HG02884 (cell line): Measurements from ENCODE around the gene SLC12A9.
A peak's percentile ranks its signal among the peaks of the same experiment; 100 is the strongest.
"Not testable (repeated sequence)": the region's sequence is repeated elsewhere in the genome, so short reads cannot be mapped to it uniquely, and the experiment has no call there.

Experiments
- ATAC-seq: cut with Tn5 transposase; IDR thresholded peaks from one replicate; pipeline ENCODE4 v1.9.1; 2021; ENCODE audit warnings: mild to moderate bottlenecking, moderate library complexity; ENCODE audit not compliant: unreplicated experiment

SLC12A9 gene

GRCh38 chr7:100852048-100852872 is at the start of gene SLC12A9:
SLC12A9 (plus strand) TSS chr7:100852713; CDS start chr7:100854198, 1,485 bp downstream.
- ATAC-seq, result peak; percentile 93

DNA sequence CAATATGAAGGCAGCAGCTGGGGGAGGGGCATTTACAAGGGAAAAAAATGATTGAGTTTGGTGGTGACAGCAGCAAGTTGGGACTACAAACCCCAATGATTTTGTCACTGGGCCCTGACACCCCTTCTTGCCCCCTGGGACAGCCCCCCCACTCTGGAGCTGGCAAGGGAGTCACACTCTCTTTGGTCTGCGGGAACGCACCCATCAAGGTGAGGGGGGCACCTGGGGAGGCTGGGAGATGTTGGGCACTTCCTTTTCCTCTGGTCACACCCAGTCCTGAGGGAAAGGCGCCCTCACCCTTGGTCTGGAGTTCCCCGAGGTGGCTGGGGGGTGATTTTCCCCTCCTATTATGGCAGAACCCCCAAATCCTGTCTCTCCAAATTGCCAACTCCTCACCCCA is 49.6 kb upstream of the SLC12A9 start:
- ATAC-seq, result no peak

GRCh38 chr7:100803398-100804161 is 48.9 kb upstream of the SLC12A9 start:
- ATAC-seq, result peak; percentile 99

- ATAC-seq, result no peak
Observed at GRCh38 chr7:100804681-100805431, 47.7 kb upstream of the SLC12A9 start.

GRCh38 chr7:100806276-100806675 is 46.2 kb upstream of the SLC12A9 start:
- no peak for ATAC-seq

DNA sequence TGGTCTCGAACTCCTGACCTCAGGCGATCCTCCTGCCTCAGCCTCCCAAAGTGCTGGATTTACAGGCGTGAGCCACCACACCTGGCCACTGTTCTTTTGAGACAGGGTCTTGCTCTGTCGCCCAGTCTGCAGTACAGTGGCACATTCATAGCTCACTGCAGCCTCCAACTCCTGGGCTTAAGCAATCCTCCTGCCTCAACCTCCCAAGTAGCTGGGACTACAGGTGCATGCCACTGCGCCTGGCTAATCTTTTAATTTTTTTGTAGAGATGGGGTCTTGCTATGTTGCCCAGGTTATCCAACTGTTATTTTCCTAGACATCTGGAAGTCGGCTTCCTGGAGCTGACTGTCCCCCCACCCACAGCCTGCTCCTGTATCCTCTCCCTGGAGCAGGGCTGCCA is 45.6 kb upstream of the SLC12A9 start:
- ATAC-seq, result not testable (repeated sequence)

- no peak for ATAC-seq
Observed at GRCh38 chr7:100808354-100808875, 44.1 kb upstream of the SLC12A9 start.

DNA sequence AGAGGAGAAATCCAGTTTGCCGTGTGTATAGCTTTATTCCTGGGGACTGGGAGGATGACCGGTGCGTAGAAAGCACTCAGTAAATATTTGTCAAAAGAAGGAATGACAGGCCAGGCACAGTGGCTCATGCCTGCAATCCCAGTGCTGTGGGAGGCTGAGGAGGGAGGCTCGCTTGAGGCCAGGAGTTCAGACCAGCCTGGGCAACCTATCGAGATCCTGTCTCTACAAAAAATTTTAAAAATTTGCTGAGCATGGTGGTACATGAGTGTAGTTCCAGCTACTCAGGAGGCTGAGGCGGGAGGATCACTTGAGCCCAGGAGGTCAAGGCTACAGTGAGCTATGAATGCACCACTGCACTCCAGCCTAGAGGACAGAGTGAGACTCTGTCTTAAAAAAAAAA is 41.0 kb upstream of the SLC12A9 start:
- ATAC-seq, result no peak

DNA sequence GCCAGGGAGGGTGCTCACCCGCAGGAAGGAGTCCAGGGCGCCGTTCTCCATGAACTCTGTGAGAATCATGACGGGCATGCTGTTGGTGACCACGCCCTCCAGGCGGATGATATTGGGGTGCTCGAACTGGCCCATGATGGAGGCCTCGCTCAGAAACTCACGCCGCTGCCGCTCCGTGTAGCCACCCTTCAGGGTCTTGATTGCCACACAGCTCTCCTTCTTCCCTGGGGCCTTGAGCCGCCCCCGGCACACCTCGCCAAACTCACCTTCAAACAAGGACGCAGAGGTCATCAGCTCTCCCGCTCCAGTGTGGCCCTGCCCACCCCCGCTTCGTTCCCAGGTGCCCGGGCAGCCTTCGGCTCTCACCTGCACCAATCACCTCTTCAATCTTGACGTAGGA is 39.8 kb upstream of the SLC12A9 start:
- no peak for ATAC-seq

DNA sequence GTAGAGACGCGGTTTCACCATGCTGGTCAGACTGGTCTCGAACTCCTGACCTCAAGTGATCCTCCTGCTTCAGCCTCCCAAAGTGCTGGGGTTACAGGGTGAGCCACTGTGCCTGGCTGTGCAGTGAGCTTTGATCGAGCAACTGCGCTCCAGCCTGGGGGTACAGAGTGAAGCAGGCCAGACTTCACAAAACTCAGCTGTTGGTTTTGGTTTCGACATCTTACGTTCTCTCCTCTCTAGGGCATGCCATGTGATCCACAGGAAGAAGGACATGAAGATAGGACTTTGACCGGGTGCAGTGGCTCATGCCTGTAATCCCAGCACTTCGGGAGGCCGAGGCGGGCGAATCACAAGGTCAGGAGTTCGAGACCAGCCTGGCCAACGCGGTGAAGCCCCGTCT is 36.0 kb upstream of the SLC12A9 start:
- not testable (repeated sequence) for ATAC-seq

- ATAC-seq, result no peak
Observed at GRCh38 chr7:100817097-100817496, 35.4 kb upstream of the SLC12A9 start.

GRCh38 chr7:100818366-100818765 is 34.1 kb upstream of the SLC12A9 start:
- ATAC-seq, result no peak

DNA sequence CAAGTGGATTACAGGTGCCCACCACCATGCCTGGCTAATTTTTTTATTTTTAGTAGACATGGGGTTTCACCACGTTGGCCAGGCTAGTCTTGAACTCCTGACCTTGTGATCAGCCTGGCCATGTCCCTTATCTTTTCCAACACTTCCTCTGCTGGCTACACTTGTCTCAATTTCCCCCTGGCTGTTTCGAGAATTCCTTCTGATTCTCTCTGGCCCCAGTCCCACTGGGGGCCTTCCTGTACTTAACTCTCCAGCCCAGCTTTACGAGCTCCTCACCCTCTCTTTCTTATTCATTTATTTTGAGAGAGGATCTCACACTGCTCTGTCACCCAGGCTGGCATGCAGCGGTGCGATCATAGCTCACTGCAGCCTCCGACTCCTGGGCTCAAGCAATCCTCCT is 33.7 kb upstream of the SLC12A9 start:
- no peak for ATAC-seq

- no peak for ATAC-seq
Observed at GRCh38 chr7:100819586-100819985, 32.9 kb upstream of the SLC12A9 start.

DNA sequence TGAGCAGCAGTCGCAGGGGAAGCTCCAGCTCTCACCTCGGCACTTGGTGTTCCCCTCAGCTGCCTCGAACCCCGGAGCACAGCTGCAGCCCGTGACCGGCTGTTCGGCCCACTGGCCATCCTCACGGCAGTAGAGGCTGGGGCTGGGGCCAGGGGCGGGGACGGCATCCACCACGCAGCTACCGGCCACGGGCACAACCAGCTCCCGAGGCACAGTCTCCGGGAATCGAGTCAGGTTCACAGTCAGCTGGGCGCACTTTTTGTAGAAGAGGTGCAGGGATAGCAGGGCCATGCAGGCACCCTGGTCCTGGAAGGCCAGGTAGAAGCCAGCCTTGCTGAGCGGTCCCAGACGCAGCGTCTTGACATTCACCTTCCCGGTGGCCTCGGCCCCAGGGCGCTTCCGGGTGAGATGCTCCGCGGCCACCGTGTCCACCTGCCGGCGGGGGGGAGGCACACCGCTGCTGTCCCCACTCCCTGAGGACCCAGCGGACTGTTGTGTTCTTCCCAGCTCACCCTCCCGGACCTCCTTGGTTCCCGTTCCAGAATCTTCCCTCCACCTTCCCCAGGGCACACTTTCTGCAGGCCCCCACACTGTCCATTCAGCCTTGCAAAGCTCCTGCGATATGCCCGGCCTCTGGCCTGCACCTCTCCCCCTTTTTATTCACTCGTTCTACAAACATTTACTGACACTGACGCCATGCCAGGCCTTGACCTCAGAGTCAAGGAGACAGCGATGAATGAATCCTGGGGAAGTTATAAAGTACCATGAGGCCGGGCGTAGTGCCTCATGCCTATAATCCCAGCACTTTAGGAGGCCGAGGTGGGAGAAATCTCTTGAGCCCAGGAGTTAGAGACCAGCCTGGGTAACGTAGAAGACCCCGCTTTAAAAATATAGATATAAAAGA is 30.0 kb upstream of the SLC12A9 start:
- ATAC-seq, result no peak

- no peak for ATAC-seq
Observed at GRCh38 chr7:100823140-100823525, 29.4 kb upstream of the SLC12A9 start.

DNA sequence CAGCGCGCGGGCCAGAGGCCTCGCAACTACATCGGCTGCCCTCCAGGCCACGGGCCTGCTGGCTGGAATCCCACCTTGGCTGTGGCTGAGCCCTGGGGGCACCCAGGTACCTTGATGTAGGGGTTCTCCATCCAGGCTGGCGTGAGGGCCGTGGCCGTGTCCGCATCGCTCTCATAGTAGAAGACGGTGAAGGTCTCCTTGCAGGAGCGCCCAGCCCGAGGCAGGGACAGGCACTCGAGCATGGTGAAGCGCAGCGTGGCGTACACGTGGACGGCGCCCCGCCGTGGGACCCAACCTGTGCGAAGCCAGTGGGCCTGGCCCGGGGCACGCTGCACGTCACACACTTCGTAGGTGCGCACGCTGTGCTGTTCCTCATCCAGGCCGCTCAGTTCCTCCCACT is 29.0 kb upstream of the SLC12A9 start:
- ATAC-seq, result no peak

GRCh38 chr7:100824499-100825214 is 27.9 kb upstream of the SLC12A9 start:
- no peak for ATAC-seq

GRCh38 chr7:100825215-100825671 is 27.3 kb upstream of the SLC12A9 start:
- no peak for ATAC-seq
